Liver (tissue), 9 donors: ENCODE data around the gene ASB2. TPM values are rescaled to one million over a fixed set of nuclear protein-coding genes. Genes with fewer than 3 reads are reported as not detected.

Experiments used
- DNase-seq: peaks from one replicate; pipeline ENCODE4 v3.0.0-alpha.2; 2017; ENCODE audit warnings: low spot score
- H3K27ac ChIP-seq, 2 donors: one replicate each; pipeline ENCODE4 v1.7.0; 2013; ENCODE audit warnings: inconsistent platforms in 2 of 2, low read length in 2 of 2, control low read depth in 1 of 2, low read depth in 1 of 2, mild to moderate bottlenecking in 1 of 2
- H3K27me3 ChIP-seq, 4 donors: one replicate each; pipeline versions ENCODE4 v1.6.1 to v1.7.0; 2013; ENCODE audit warnings: low read length in 3 of 4, inconsistent platforms in 1 of 4, mild to moderate bottlenecking in 1 of 4, moderate library complexity in 1 of 4; ENCODE audit not compliant: control insufficient read depth in 4 of 4, insufficient read depth in 4 of 4
- H3K36me3 ChIP-seq, 4 donors: one replicate each; pipeline versions ENCODE4 v1.6.1 to v1.7.0; 2013; ENCODE audit warnings: low read length in 3 of 4, mild to moderate bottlenecking in 3 of 4, low read depth in 1 of 4, moderate library complexity in 1 of 4; ENCODE audit not compliant: control insufficient read depth in 4 of 4, insufficient read depth in 3 of 4
- H3K4me1 ChIP-seq, 4 donors: one replicate each; pipeline versions ENCODE4 v1.6.1 to v1.7.0; 2013; ENCODE audit warnings: low read length in 3 of 4, mild to moderate bottlenecking in 3 of 4, moderate library complexity in 1 of 4; ENCODE audit not compliant: control insufficient read depth in 4 of 4, insufficient read depth in 4 of 4
- H3K4me3 ChIP-seq, 3 donors: one replicate each; pipeline versions ENCODE4 v1.6.1 to v1.7.0; 2013; ENCODE audit warnings: low read length in 3 of 3, control low read depth in 1 of 3, low read depth in 1 of 3, mild to moderate bottlenecking in 1 of 3
- H3K9ac ChIP-seq, 2 donors: one replicate each; pipeline ENCODE4 v1.7.0; 2013; ENCODE audit warnings: low read length in 2 of 2, mild to moderate bottlenecking in 2 of 2, moderate library complexity in 2 of 2, control low read depth in 1 of 2, low read depth in 1 of 2
- H3K9me3 ChIP-seq, 4 donors: one replicate each; pipeline versions ENCODE4 v1.6.1 to v1.7.0; 2013; ENCODE audit warnings: low read length in 3 of 4; ENCODE audit not compliant: control insufficient read depth in 4 of 4
- ATF3 ChIP-seq: IDR thresholded peaks from 2 replicates; pipeline ENCODE4 v1.6.1; 2016; ENCODE audit warnings: antibody characterized with exemption
- EGR1 ChIP-seq, 2 donors: IDR thresholded peaks; 2 replicates each; pipeline ENCODE4 v1.6.1; 2016 to 2018; ENCODE audit warnings: antibody characterized with exemption in 2 of 2, low read depth in 2 of 2
- FOXA1 ChIP-seq: IDR thresholded peaks from 2 replicates; pipeline ENCODE4 v1.6.1; 2016; ENCODE audit warnings: antibody characterized with exemption
- FOXA2 ChIP-seq: IDR thresholded peaks from 2 replicates; pipeline ENCODE4 v1.6.1; 2016; ENCODE audit warnings: antibody characterized with exemption
- GABPA ChIP-seq, 2 donors: IDR thresholded peaks in 1 of 2; conservative IDR thresholded peaks in 1 of 2; 2 replicates each; pipeline ENCODE4 v1.6.1; 2016; ENCODE audit warnings: antibody characterized with exemption in 2 of 2, mild to moderate bottlenecking in 1 of 2, moderate library complexity in 1 of 2
- HNF4A ChIP-seq, 2 donors: conservative IDR thresholded peaks; 2 replicates each; pipeline ENCODE4 v1.6.1; 2016; ENCODE audit warnings: antibody characterized with exemption in 2 of 2, mild to moderate bottlenecking in 2 of 2
- HNF4G ChIP-seq: IDR thresholded peaks from 2 replicates; pipeline ENCODE4 v1.6.1; 2016; ENCODE audit warnings: antibody characterized with exemption
- JUND ChIP-seq, 2 donors: IDR thresholded peaks; 2 replicates each; pipeline ENCODE4 v1.6.1; 2016; ENCODE audit warnings: antibody characterized with exemption in 2 of 2
- MAX ChIP-seq: IDR thresholded peaks from 2 replicates; pipeline ENCODE4 v1.6.1; 2016; ENCODE audit warnings: antibody characterized with exemption
- NR2F2 ChIP-seq: IDR thresholded peaks from 2 replicates; pipeline ENCODE4 v1.6.1; 2016; ENCODE audit warnings: antibody characterized with exemption
- RAD21 ChIP-seq, 2 donors: IDR thresholded peaks; 2 replicates each; pipeline ENCODE4 v1.6.1; 2016; ENCODE audit warnings: antibody characterized with exemption in 2 of 2, mild to moderate bottlenecking in 2 of 2
- REST ChIP-seq: IDR thresholded peaks from 2 replicates; pipeline ENCODE4 v1.6.1; 2016; ENCODE audit warnings: antibody characterized with exemption, mild to moderate bottlenecking
- RXRA ChIP-seq, 2 donors: IDR thresholded peaks; 2 replicates each; pipeline ENCODE4 v1.6.1; 2017 to 2018; ENCODE audit warnings: antibody characterized with exemption in 2 of 2, mild to moderate bottlenecking in 1 of 2
- SP1 ChIP-seq: IDR thresholded peaks from 2 replicates; pipeline ENCODE4 v1.6.1; 2018; ENCODE audit warnings: antibody characterized with exemption, mild to moderate bottlenecking
- TAF1 ChIP-seq: conservative IDR thresholded peaks from 2 replicates; pipeline ENCODE4 v1.6.1; 2016; ENCODE audit warnings: antibody characterized with exemption, mild to moderate bottlenecking
- WGBS: extraction: QIAGEN DNeasy Blood & Tissue Kit; methylation state at CpG from one replicate; pipeline ENCODE4 v1.1.7; 2013; 5-methylcytosine and 5-hydroxymethylcytosine counted together
- polyA plus RNA-seq, 2 donors: library from polyadenylated mRNA; stranded (reverse) in 1 of 2; unstranded in 1 of 2; fragments of 200-250 nt in 1 of 2; fragments of >200 nt in 1 of 2; fragmentation: Nextera tagmentation in 1 of 2; extraction: Ambion mirVana in 1 of 2; gene quantifications; one replicate each; pipeline versions ENCODE4 v1.2.1 to v1.2.3, GENCODE V29; 2013 to 2015
- total RNA-seq, 2 donors: library from RNA; depleted of rRNA; stranded (reverse); fragments of >200 nt; gene quantifications; one replicate each; pipeline ENCODE4 v1.2.3, GENCODE V29; 2014
- TF ChIP-seq, protein P1 (sequence below): IDR thresholded peaks from 2 replicates; pipeline ENCODE4 v1.6.1; 2016; ENCODE audit warnings: antibody characterized with exemption
- TF ChIP-seq, protein P2 (sequence below): fragments of 150-350 bp; IDR thresholded peaks from 2 replicates; pipeline ENCODE4 v1.5.1; 2017; ENCODE audit warnings: improper control_type of control experiment, low read depth, low read length; ENCODE audit not compliant: missing input control
- donor health status: healthy.
- donor health status: healthy.
- donor health status: healthy.
- donor health status: healthy.
- donor health status: healthy.

ASB2 gene
- total and polyA plus RNA-seq, 4 donors, result 0.18 to 0.56 (median 0.38) TPM

GRCh38 chr14:93962701-93963601 lies 13.4 kb downstream of the ASB2 start:
- 66% methylated on average over 16 of the region's 16 CpGs for WGBS
- Histone ChIP-seq H3K27ac (peak overlapping the region; percentile 48 to 51), H3K36me3 (no peaks in the 10 kb centered on the region), H3K9ac (no peak overlapping the region), H3K9me3 (no peaks in the 10 kb centered on the region), H3K27me3 (no peaks in the 10 kb centered on the region), H3K4me1 (peaks cover 0 to 9% (median 2%) of the 10 kb centered on the region in 4 donors), H3K4me3 (no peak overlapping the region)
- TF ChIP-seq SP1 (no peak), GABPA (IDR thresholded peaks at IDR 0.05 in 1 of 2, conservative IDR thresholded peaks at IDR 0.05 in 1 of 2) (no peak), EGR1 (IDR thresholded peaks at IDR 0.05; ENCODE audit: low read depth in 2 of 2) (no peak), RXRA (IDR thresholded peaks at IDR 0.05) (peak in 1 of 2 donors; percentile 11), RAD21 (IDR thresholded peaks at IDR 0.05) (no peak), TAF1 (no peak), JUND (IDR thresholded peaks at IDR 0.05) (no peak), NR2F2 (peak; percentile 80), HNF4A (conservative IDR thresholded peaks at IDR 0.05) (no peak), HNF4G (no peak), REST (no peak), FOXA1 (no peak)
- TF ChIP-seq, protein P1, sequence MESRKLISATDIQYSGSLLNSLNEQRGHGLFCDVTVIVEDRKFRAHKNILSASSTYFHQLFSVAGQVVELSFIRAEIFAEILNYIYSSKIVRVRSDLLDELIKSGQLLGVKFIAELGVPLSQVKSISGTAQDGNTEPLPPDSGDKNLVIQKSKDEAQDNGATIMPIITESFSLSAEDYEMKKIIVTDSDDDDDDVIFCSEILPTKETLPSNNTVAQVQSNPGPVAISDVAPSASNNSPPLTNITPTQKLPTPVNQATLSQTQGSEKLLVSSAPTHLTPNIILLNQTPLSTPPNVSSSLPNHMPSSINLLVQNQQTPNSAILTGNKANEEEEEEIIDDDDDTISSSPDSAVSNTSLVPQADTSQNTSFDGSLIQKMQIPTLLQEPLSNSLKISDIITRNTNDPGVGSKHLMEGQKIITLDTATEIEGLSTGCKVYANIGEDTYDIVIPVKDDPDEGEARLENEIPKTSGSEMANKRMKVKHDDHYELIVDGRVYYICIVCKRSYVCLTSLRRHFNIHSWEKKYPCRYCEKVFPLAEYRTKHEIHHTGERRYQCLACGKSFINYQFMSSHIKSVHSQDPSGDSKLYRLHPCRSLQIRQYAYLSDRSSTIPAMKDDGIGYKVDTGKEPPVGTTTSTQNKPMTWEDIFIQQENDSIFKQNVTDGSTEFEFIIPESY, result no peak
- no peak for DNase-seq

DNA sequence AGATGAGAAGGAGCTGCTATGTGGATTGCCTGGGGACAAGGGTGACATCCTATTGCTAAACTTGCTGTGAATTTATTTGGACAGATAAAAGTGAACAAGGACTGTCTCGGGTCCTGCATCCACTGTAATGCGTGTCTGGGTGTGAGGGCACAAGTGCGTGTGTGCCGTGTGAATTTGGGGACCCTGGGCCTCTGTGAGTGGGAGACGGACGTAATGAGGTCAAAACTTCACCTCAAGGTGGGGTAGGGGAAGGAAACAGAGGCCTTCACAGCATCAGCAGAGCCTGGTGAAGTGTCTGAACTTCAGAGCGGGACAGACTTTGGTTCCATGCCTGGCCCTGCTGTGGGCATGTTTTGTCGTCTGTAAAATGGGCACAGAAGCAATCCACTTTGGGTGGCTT lies 14.8 kb downstream of the ASB2 start:
- TF ChIP-seq MAX (no peak), HNF4G (no peak), JUND (IDR thresholded peaks at IDR 0.05) (no peak), SP1 (no peak), TAF1 (no peak), ATF3 (no peak), HNF4A (conservative IDR thresholded peaks at IDR 0.05) (no peak), REST (no peak), FOXA2 (no peak), RXRA (IDR thresholded peaks at IDR 0.05) (no peak)
- TF ChIP-seq, protein P2, sequence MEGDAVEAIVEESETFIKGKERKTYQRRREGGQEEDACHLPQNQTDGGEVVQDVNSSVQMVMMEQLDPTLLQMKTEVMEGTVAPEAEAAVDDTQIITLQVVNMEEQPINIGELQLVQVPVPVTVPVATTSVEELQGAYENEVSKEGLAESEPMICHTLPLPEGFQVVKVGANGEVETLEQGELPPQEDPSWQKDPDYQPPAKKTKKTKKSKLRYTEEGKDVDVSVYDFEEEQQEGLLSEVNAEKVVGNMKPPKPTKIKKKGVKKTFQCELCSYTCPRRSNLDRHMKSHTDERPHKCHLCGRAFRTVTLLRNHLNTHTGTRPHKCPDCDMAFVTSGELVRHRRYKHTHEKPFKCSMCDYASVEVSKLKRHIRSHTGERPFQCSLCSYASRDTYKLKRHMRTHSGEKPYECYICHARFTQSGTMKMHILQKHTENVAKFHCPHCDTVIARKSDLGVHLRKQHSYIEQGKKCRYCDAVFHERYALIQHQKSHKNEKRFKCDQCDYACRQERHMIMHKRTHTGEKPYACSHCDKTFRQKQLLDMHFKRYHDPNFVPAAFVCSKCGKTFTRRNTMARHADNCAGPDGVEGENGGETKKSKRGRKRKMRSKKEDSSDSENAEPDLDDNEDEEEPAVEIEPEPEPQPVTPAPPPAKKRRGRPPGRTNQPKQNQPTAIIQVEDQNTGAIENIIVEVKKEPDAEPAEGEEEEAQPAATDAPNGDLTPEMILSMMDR, result no peak
- Histone ChIP-seq H3K4me3 (no peak overlapping the region), H3K4me1 (peaks cover 0 to 9% (median 2%) of the 10 kb centered on the region in 4 donors), H3K27me3 (no peaks in the 10 kb centered on the region), H3K36me3 (no peaks in the 10 kb centered on the region), H3K9ac (no peak overlapping the region), H3K27ac (no peak overlapping the region), H3K9me3 (no peaks in the 10 kb centered on the region)
- 88% methylated on average over 8 of the region's 8 CpGs for WGBS
- no peak for DNase-seq
